IMR-90 (cell line): ENCODE measurements around the gene EIF4E3. TPM values are rescaled to one million over a fixed set of nuclear protein-coding genes. Genes with fewer than 3 reads are reported as not detected.

Source experiments
- ATAC-seq: fragments of 200-7000 bp; cut with Tn5 transposase; 2 replicates; pipeline ENCODE4 v1.9.1; 2020; ENCODE audit warnings: low read depth, mild to moderate bottlenecking, moderate library complexity
- BruUV-seq: library from RNA; stranded (reverse); fragments of 400-500 nt; replicated peaks from 2 replicates; lab custom pipeline; 2021; lab: Mats Ljungman, UMichigan
- CTCF ChIA-PET: fragments of 300-600 bp; formaldehyde crosslinking; extraction: SDS; loops from one replicate; lab custom pipeline; 2021; ENCODE audit warnings: antibody characterized with exemption; lab: Yijun Ruan, JAX
- POLR2A ChIA-PET: fragments of 300-600 bp; sonication (Branson Sonifier 250); formaldehyde crosslinking; loops from one replicate; lab custom pipeline; 2022; ENCODE audit warnings: antibody characterized with exemption; ENCODE audit not compliant: unreplicated experiment; lab: Charles Lee
- DNase-seq: peaks from one replicate; pipeline ENCODE4 v3.0.0; 2013
- H2AFZ ChIP-seq: replicated peaks from 2 replicates; pipeline ENCODE3; 2013; ENCODE audit warnings: low read length, mild to moderate bottlenecking; ENCODE audit not compliant: poor library complexity
- H2AK5ac ChIP-seq: 2 replicates; pipeline ENCODE4 v1.6.1; 2013; ENCODE audit warnings: low read depth, low read length, inconsistent platforms
- H2AK9ac ChIP-seq: replicated peaks from 2 replicates; pipeline ENCODE3; 2013; ENCODE audit warnings: mild to moderate bottlenecking, low read depth, low read length, moderate library complexity; ENCODE audit not compliant: poor library complexity
- H2BK120ac ChIP-seq: 2 replicates; pipeline ENCODE4 v1.6.1; 2013; ENCODE audit warnings: low read depth, low read length, inconsistent platforms
- H2BK15ac ChIP-seq: 3 replicates; pipeline ENCODE4 v1.6.1; 2013; ENCODE audit warnings: low read depth, low read length, inconsistent platforms
- H2BK20ac ChIP-seq: 2 replicates; pipeline ENCODE4 v1.6.1; 2013; ENCODE audit warnings: low read depth, mild to moderate bottlenecking, inconsistent platforms, low read length, moderate library complexity
- H2BK5ac ChIP-seq: 2 replicates; pipeline ENCODE4 v1.6.1; 2013; ENCODE audit warnings: mild to moderate bottlenecking, low read depth, low read length, inconsistent platforms; ENCODE audit not compliant: poor library complexity, severe bottlenecking
- H3K14ac ChIP-seq: replicated peaks from 2 replicates; pipeline ENCODE4 v1.6.1; 2013; ENCODE audit warnings: low read depth, low read length, inconsistent platforms
- H3K18ac ChIP-seq: 2 replicates; pipeline ENCODE4 v1.6.1; 2013; ENCODE audit warnings: low read depth, low read length, control low read depth
- H3K23ac ChIP-seq: 2 replicates; pipeline ENCODE4 v1.6.1; 2013; ENCODE audit warnings: low read depth, low read length, inconsistent platforms
- H3K27ac ChIP-seq: 2 replicates; pipeline ENCODE4 v1.5.1; 2013; ENCODE audit warnings: mild to moderate bottlenecking, control low read depth, low read length; ENCODE audit not compliant: insufficient read depth
- H3K27me3 ChIP-seq: 2 replicates; pipeline ENCODE4 v1.6.1; 2013; ENCODE audit warnings: low read length; ENCODE audit not compliant: control insufficient read depth, insufficient read depth
- H3K36me3 ChIP-seq: 2 replicates; pipeline ENCODE4 v1.6.1; 2013; ENCODE audit warnings: low read length, mixed read lengths; ENCODE audit not compliant: control insufficient read depth, insufficient read depth
- H3K4ac ChIP-seq: 2 replicates; pipeline ENCODE4 v1.6.1; 2013; ENCODE audit warnings: low read depth, low read length, inconsistent platforms
- H3K4me1 ChIP-seq: 2 replicates; pipeline ENCODE4 v1.6.1; 2013; ENCODE audit warnings: low read length, mixed read lengths; ENCODE audit not compliant: control insufficient read depth, insufficient read depth
- H3K4me2 ChIP-seq: 2 replicates; pipeline ENCODE4 v1.6.1; 2013; ENCODE audit warnings: low read depth, mild to moderate bottlenecking, control low read depth, low read length, moderate library complexity
- H3K4me3 ChIP-seq: 2 replicates; pipeline ENCODE4 v1.5.1; 2013; ENCODE audit warnings: low read depth, mild to moderate bottlenecking, control low read depth, low read length, moderate library complexity; ENCODE audit not compliant: insufficient read depth
- H3K56ac ChIP-seq: 2 replicates; pipeline ENCODE4 v1.6.1; 2013; ENCODE audit warnings: low read length, inconsistent platforms; ENCODE audit not compliant: insufficient read depth; ENCODE audit errors: extremely low read depth
- H3K79me1 ChIP-seq, 2 experiments: 2 replicates each; pipeline ENCODE4 v1.6.1; 2013; ENCODE audit warnings: low read length in 2 of 2, inconsistent platforms in 1 of 2, low read depth in 1 of 2
- H3K9ac ChIP-seq: 2 replicates; pipeline ENCODE4 v1.6.1; 2013; ENCODE audit warnings: low read depth, low read length, control low read depth
- H3K9me1 ChIP-seq: 2 replicates; pipeline ENCODE4 v1.6.1; 2013; ENCODE audit warnings: low read length, inconsistent platforms; ENCODE audit not compliant: insufficient read depth
- H3K9me3 ChIP-seq: 2 replicates; pipeline ENCODE4 v1.6.1; 2013; ENCODE audit warnings: low read length; ENCODE audit not compliant: control insufficient read depth, insufficient read depth
- H4K20me1 ChIP-seq: 2 replicates; pipeline ENCODE4 v1.6.1; 2013; ENCODE audit warnings: low read length, inconsistent platforms; ENCODE audit not compliant: insufficient read depth
- H4K5ac ChIP-seq: 2 replicates; pipeline ENCODE4 v1.6.1; 2013; ENCODE audit warnings: mild to moderate bottlenecking, low read depth, low read length, control low read depth
- H4K8ac ChIP-seq, 2 experiments: 2 replicates each; pipeline ENCODE4 v1.6.1; 2013; ENCODE audit warnings: low read depth in 2 of 2, low read length in 2 of 2, control low read depth in 1 of 2, inconsistent platforms in 1 of 2
- H4K91ac ChIP-seq: 2 replicates; pipeline ENCODE4 v1.6.1; 2013; ENCODE audit warnings: low read depth, low read length, inconsistent platforms; ENCODE audit not compliant: insufficient read depth
- CEBPB ChIP-seq: IDR thresholded peaks from 2 replicates; pipeline ENCODE4 v1.6.1; 2012; ENCODE audit warnings: low read depth, low read length, improper control_type of control experiment
- CHD1 ChIP-seq: IDR thresholded peaks from 2 replicates; pipeline ENCODE4 v1.6.1; 2012; ENCODE audit warnings: low read depth, low read length, improper control_type of control experiment
- FOS ChIP-seq: fragments of 150-350 bp; IDR thresholded peaks from 2 replicates; pipeline ENCODE4 v1.6.1; 2016; ENCODE audit warnings: low read depth, low read length
- MAFK ChIP-seq: IDR thresholded peaks from 2 replicates; pipeline ENCODE4 v1.6.1; 2012; ENCODE audit warnings: low read depth, low read length, improper control_type of control experiment
- RAD21 ChIP-seq: IDR thresholded peaks from 2 replicates; pipeline ENCODE4 v1.6.1; 2012; ENCODE audit warnings: low read length, improper control_type of control experiment
- RCOR1 ChIP-seq: IDR thresholded peaks from 2 replicates; pipeline ENCODE4 v1.6.1; 2012; ENCODE audit warnings: mild to moderate bottlenecking, low read length, improper control_type of control experiment; ENCODE audit not compliant: insufficient replicate concordance
- RFX5 ChIP-seq: IDR thresholded peaks from 2 replicates; pipeline ENCODE4 v1.8.0; 2012; ENCODE audit warnings: low read depth, mild to moderate bottlenecking, low read length, moderate library complexity
- SMC3 ChIP-seq: fragments of 150-350 bp; IDR thresholded peaks from 2 replicates; pipeline ENCODE4 v1.6.1; 2016; ENCODE audit warnings: low read depth, mild to moderate bottlenecking, antibody characterized with exemption, low read length, moderate library complexity
- WGBS, 2 experiments: methylation state at CpG; one replicate each; pipeline versions ENCODE4 v1.1.5 to v1.1.7; 2013; ENCODE audit warnings: missing lambda C conversion rate in 2 of 2; ENCODE audit not compliant: insufficient read length in 1 of 2; ENCODE audit errors: extremely low coverage in 2 of 2; 5-methylcytosine and 5-hydroxymethylcytosine counted together
- dilution Hi-C: fragments of 300-500 bp; cut with HindIII; formaldehyde crosslinking; loops from one replicate; pipeline ENCODE4 v1.14.3; 2018; ENCODE audit warnings: low sequenced_read_pairs; ENCODE audit not compliant: unreplicated experiment
- in situ Hi-C: fragments of 300-500 bp; cut with MboI; formaldehyde crosslinking; loops from 3 replicates; pipeline ENCODE4 v1.14.3; 2019; ENCODE audit warnings: low sequenced_read_pairs, inconsistent platforms, mixed read lengths
- intact Hi-C: fragments of 100-400 bp; cut with micrococcal nuclease; formaldehyde crosslinking; loops from 2 replicates; pipeline ENCODE4 v1.10.0; 2022
- polyA plus RNA-seq, 3 experiments: library from polyadenylated mRNA; depleted of rRNA; stranded (reverse); fragments of >200 nt; gene quantifications; 2 replicates each; pipeline ENCODE4 v1.2.3, GENCODE V29; 2012; ENCODE audit warnings: low replicate concordance in 1 of 3
- total RNA-seq: library from RNA; depleted of rRNA; stranded (reverse); fragments of >200 nt; gene quantifications from 2 replicates; pipeline ENCODE4 v1.2.3, GENCODE V29; 2012
- TF ChIP-seq, protein P1 (sequence below): fragments of 150-350 bp; IDR thresholded peaks from 2 replicates; pipeline ENCODE4 v1.6.1; 2016; ENCODE audit warnings: low read depth, mild to moderate bottlenecking, low read length, moderate library complexity, borderline replicate concordance
- TF ChIP-seq, protein P2 (sequence below): fragments of 150-350 bp; IDR thresholded peaks from 2 replicates; pipeline ENCODE4 v1.6.1; 2017; ENCODE audit warnings: mild to moderate bottlenecking, antibody characterized with exemption, low read length, low read depth
- TF ChIP-seq, protein P3 (sequence below): conservative IDR thresholded peaks from 2 replicates; pipeline ENCODE4 v1.5.1; 2012; ENCODE audit warnings: mild to moderate bottlenecking, low read depth, low read length, improper control_type of control experiment

The EIF4E3 gene
- total and polyA plus RNA-seq, 2 of the 4 experiments (the other 2 are of a cell fraction): 0.72 to 1.1 TPM

DNA sequence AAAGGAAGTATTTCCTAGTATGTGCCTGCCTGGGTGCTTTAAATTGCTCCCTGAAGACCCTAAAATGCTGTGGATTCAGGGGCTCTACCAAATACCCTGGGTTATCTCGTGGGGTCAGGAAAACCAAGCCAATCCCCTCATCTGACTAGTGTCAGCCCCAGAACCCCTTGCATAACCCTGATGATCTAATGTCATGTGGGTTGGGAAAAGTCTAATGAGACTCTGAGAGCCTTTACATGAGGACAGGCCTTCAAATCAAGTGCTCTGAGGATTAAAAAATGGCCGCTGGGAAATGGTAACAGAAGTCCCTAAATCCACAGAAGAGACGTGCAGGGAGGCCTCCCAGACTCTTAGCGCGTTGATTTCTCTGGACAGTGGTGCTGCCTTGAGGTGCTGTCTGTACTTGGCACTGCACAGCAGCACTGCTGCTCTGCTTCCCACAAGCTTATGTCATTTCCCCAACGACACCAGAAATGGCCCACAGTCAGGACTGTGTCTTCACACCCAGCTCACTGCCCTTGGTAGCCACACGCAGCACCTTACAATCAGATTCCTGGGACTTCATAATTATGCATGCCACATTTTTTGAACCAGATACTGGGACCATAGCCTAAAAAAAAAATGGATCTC, 16.6 kb downstream of the EIF4E3 start:
- H3K18ac ChIP-seq: no peak overlapping the region
- BruUV-seq: no TSS peak
- DNase-seq (no peak), ATAC-seq (no peak)
- H2BK20ac ChIP-seq: no peak overlapping the region
- no peak overlapping the region for H2BK5ac ChIP-seq
- no peaks in the 10 kb centered on the region; the same call in 1 of the 2 replicates for H3K4me1 ChIP-seq
- H3K27ac ChIP-seq: no peak overlapping the region
- H2BK15ac ChIP-seq: no peak overlapping the region
- H2BK120ac ChIP-seq: no peak overlapping the region
- no peak overlapping the region for H3K56ac ChIP-seq
- H4K5ac ChIP-seq: no peak overlapping the region
- H3K36me3 ChIP-seq: no peaks in the 10 kb centered on the region
- H2AK9ac ChIP-seq: no peak overlapping the region
- no peak overlapping the region for H3K4ac ChIP-seq
- H3K9me3 ChIP-seq: no peaks in the 10 kb centered on the region
- no peak overlapping the region for H2AFZ ChIP-seq
- no peak overlapping the region for H3K4me2 ChIP-seq
- in situ Hi-C loops (no loop called here), dilution Hi-C loops (no loop called here), intact Hi-C loops (no loop called here)
- H4K8ac ChIP-seq: no peak overlapping the region
- CTCF ChIA-PET: interaction anchor here (0.7 kb wide), 1 partner anchor 1081 kb away, joined by 4 read pairs; no protein-coding TSS in a partner anchor
- H3K4me3 ChIP-seq: no peak overlapping the region
- 80% methylated on average over 4 of the region's 7 CpGs; no CpG with 5 or more reads in 1 of the 2 experiments for WGBS, 2 experiments
- TF ChIP-seq, protein P1, sequence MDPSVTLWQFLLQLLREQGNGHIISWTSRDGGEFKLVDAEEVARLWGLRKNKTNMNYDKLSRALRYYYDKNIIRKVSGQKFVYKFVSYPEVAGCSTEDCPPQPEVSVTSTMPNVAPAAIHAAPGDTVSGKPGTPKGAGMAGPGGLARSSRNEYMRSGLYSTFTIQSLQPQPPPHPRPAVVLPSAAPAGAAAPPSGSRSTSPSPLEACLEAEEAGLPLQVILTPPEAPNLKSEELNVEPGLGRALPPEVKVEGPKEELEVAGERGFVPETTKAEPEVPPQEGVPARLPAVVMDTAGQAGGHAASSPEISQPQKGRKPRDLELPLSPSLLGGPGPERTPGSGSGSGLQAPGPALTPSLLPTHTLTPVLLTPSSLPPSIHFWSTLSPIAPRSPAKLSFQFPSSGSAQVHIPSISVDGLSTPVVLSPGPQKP: no peak
- TF ChIP-seq FOS: no peak
- TF ChIP-seq CHD1: no peak
- no peak for TF ChIP-seq RAD21
- TF ChIP-seq SMC3: no peak
- TF ChIP-seq, protein P2, sequence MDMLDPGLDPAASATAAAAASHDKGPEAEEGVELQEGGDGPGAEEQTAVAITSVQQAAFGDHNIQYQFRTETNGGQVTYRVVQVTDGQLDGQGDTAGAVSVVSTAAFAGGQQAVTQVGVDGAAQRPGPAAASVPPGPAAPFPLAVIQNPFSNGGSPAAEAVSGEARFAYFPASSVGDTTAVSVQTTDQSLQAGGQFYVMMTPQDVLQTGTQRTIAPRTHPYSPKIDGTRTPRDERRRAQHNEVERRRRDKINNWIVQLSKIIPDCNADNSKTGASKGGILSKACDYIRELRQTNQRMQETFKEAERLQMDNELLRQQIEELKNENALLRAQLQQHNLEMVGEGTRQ: no peak
- TF ChIP-seq MAFK: no peak
- TF ChIP-seq RFX5: no peak
- TF ChIP-seq CEBPB: no peak
- TF ChIP-seq RCOR1: no peak
- TF ChIP-seq, protein P3, sequence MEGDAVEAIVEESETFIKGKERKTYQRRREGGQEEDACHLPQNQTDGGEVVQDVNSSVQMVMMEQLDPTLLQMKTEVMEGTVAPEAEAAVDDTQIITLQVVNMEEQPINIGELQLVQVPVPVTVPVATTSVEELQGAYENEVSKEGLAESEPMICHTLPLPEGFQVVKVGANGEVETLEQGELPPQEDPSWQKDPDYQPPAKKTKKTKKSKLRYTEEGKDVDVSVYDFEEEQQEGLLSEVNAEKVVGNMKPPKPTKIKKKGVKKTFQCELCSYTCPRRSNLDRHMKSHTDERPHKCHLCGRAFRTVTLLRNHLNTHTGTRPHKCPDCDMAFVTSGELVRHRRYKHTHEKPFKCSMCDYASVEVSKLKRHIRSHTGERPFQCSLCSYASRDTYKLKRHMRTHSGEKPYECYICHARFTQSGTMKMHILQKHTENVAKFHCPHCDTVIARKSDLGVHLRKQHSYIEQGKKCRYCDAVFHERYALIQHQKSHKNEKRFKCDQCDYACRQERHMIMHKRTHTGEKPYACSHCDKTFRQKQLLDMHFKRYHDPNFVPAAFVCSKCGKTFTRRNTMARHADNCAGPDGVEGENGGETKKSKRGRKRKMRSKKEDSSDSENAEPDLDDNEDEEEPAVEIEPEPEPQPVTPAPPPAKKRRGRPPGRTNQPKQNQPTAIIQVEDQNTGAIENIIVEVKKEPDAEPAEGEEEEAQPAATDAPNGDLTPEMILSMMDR: no peak
- H4K20me1 ChIP-seq: no peaks in the 10 kb centered on the region
- H3K23ac ChIP-seq: no peak overlapping the region
- H3K9me1 ChIP-seq: no peaks in the 10 kb centered on the region
- no peak overlapping the region for H3K9ac ChIP-seq
- H3K79me1 ChIP-seq: no peaks in the 10 kb centered on the region
- H4K91ac ChIP-seq: no peak overlapping the region
- H2AK5ac ChIP-seq: no peak overlapping the region
- no peak overlapping the region for H3K14ac ChIP-seq
- POLR2A ChIA-PET: no interaction called here
- peaks cover 9% of the 10 kb centered on the region; the same call in 1 of the 2 replicates for H3K27me3 ChIP-seq
